Jurkat, Clone E6-1 (cell line): ENCODE measurements around the gene C1orf226.

Experiments
- DNase-seq: peaks from one replicate; pipeline ENCODE4 v3.0.0-alpha.2; 2011; ENCODE audit warnings: low read depth, low spot score
- H3K4me3 ChIP-seq: 2 replicates; pipeline ENCODE4 v1.5.1; 2011; ENCODE audit warnings: mild to moderate bottlenecking, low read length, control low read depth, moderate library complexity

The C1orf226 gene

GRCh38 chr1:162381941-162382750 lies 618 bp downstream of the C1orf226 start:
- H3K4me3 ChIP-seq: no peak overlapping the region
- no peak for DNase-seq

GRCh38 chr1:162383091-162383490 lies 1.6 kb downstream of the C1orf226 start:
- H3K4me3 ChIP-seq: no peak overlapping the region
- DNase-seq: no peak

GRCh38 chr1:162383516-162383915 lies 2.0 kb downstream of the C1orf226 start:
- DNase-seq: no peak
- no peak overlapping the region for H3K4me3 ChIP-seq

GRCh38 chr1:162384116-162384515 lies 2.6 kb downstream of the C1orf226 start:
- H3K4me3 ChIP-seq: no peak overlapping the region
- no peak for DNase-seq

GRCh38 chr1:162384601-162385279 lies 3.2 kb downstream of the C1orf226 start:
- H3K4me3 ChIP-seq: no peak overlapping the region
- no peak for DNase-seq

GRCh38 chr1:162385280-162385623 lies 3.7 kb downstream of the C1orf226 start:
- H3K4me3 ChIP-seq: no peak overlapping the region

GRCh38 chr1:162385702-162386101 lies 4.2 kb downstream of the C1orf226 start:
- no peak overlapping the region for H3K4me3 ChIP-seq
- DNase-seq: no peak

More at GRCh38 chr1:162385280-162385623, 3.7 kb downstream of the C1orf226 start:
- DNase-seq: peak; percentile 28

- H3K4me3 ChIP-seq: no peak overlapping the region
- DNase-seq: no peak
These were observed 5.0 kb downstream of the C1orf226 start for GRCh38 chr1:162386292-162387225.

GRCh38 chr1:162387226-162388082 lies 5.9 kb downstream of the C1orf226 start:
- no peak for DNase-seq
- H3K4me3 ChIP-seq: no peak overlapping the region

- H3K4me3 ChIP-seq: no peak overlapping the region
- no peak for DNase-seq
These were observed 6.6 kb downstream of the C1orf226 start for GRCh38 chr1:162388083-162388594.

- no peak overlapping the region for H3K4me3 ChIP-seq
- DNase-seq: no peak
These were observed 7.1 kb downstream of the C1orf226 start for GRCh38 chr1:162388615-162389014.

- DNase-seq: peak; percentile 63
- no peak overlapping the region for H3K4me3 ChIP-seq
These were observed 7.7 kb downstream of the C1orf226 start for GRCh38 chr1:162389021-162389818.

- DNase-seq: no peak
- H3K4me3 ChIP-seq: no peak overlapping the region
These were observed 8.4 kb downstream of the C1orf226 start for GRCh38 chr1:162389971-162390370.

- H3K4me3 ChIP-seq: no peak overlapping the region
- no peak for DNase-seq
These were observed 9.1 kb downstream of the C1orf226 start for GRCh38 chr1:162390396-162391185.

- no peak overlapping the region for H3K4me3 ChIP-seq
- DNase-seq: peak; percentile 37
These were observed 10.4 kb downstream of the C1orf226 start for GRCh38 chr1:162391790-162392563.

- DNase-seq: no peak
These were observed 14.8 kb downstream of the C1orf226 start for GRCh38 chr1:162396201-162396906.

More at GRCh38 chr1:162396201-162396906, 14.8 kb downstream of the C1orf226 start:
- no peak overlapping the region for H3K4me3 ChIP-seq
